Left ventricle myocardium inferior (tissue), 1 donor: Measurements from ENCODE around the gene TMEM238. TPM values are rescaled to one million over a fixed set of nuclear protein-coding genes. Genes with fewer than 3 reads are reported as not detected.

Experiments used
- DNase-seq: peaks from one replicate; pipeline ENCODE4 v3.0.0-alpha.2; 2020
- H3K27ac ChIP-seq: fragments of 200-600 bp; replicated peaks from 2 replicates; pipeline ENCODE4 v1.8.0; 2021
- H3K27me3 ChIP-seq: fragments of 200-600 bp; 2 replicates; pipeline ENCODE4 v1.8.0; 2021; ENCODE audit warnings: low read depth
- H3K36me3 ChIP-seq: fragments of 200-600 bp; 2 replicates; pipeline ENCODE4 v1.8.0; 2021
- H3K4me1 ChIP-seq: fragments of 200-600 bp; 2 replicates; pipeline ENCODE4 v1.8.0; 2021
- H3K4me3 ChIP-seq: fragments of 200-600 bp; 2 replicates; pipeline ENCODE4 v1.8.0; 2021; ENCODE audit warnings: mild to moderate bottlenecking, moderate library complexity
- H3K9me3 ChIP-seq: fragments of 200-600 bp; replicated peaks from 2 replicates; pipeline ENCODE4 v1.8.0; 2021
- intact Hi-C: fragments of 100-400 bp; cut with micrococcal nuclease; formaldehyde crosslinking; loops from one replicate; pipeline ENCODE4 v1.11.0; 2022
- total RNA-seq: library from RNA; stranded (reverse); fragmentation: NEBNext Ultra II Directional; extraction: Animal tissue kit (Norgen Biotek cat#: 25700); gene quantifications from one replicate; pipeline ENCODE4 v1.2.1, GENCODE V29; 2021
- TF ChIP-seq, protein P1 (sequence below): fragments of 200-600 bp; IDR thresholded peaks from 2 replicates; pipeline ENCODE4 v1.8.0; 2021; ENCODE audit warnings: antibody characterized with exemption, mild to moderate bottlenecking, borderline replicate concordance
- donor health status: DM: no; HTN: yes; CAD: no; lungs with severe emphysema.

The TMEM238 gene
- total RNA-seq, 1 donor from 2014 or later = 0.69 TPM

DNA sequence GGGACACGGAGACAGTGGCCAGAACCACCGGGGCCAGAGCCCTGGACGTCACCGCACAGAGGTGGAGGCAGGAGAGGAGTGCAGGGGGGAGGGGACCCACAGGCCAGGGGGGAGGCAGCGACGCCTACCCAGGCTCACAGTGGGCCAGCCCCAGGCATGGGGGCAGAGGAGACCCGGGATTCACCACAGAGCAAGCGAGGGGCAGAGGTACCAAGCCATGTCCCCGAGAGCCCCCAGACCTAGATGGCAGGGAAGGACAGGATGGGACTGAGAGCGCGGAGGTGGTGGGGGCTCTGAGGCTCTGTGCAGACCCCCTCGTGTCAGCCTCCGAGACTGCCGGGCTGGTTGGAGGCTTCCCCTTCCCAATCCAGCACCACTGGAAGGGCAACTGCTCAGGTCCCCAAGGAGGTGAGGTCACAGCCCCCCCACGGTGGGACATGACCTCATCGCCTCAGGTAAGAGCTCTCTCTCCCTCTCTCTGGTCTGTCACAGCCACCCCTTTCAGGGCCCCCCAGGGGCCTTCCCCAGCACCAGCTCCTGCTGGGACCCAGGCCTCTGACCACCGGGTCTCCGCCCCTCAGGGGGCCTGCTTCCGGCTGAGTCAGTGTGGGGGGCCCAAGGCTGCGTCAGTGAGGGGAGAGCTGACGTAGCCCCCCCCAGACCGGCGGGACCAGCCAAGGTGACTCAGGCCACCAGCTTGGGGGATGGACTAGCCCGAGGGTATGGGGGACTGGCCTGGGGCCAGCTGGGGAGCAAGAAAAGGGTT, 11.6 kb downstream of the TMEM238 start:
- Histone ChIP-seq H3K4me3 (no peak overlapping the region), H3K9me3 (no peaks in the 10 kb centered on the region), H3K27ac (no peak overlapping the region), H3K36me3 (no peaks in the 10 kb centered on the region), H3K4me1 (peaks cover 27% of the 10 kb centered on the region), H3K27me3 (peaks cover 92% of the 10 kb centered on the region)
- no peak for DNase-seq
- TF ChIP-seq, protein P1, sequence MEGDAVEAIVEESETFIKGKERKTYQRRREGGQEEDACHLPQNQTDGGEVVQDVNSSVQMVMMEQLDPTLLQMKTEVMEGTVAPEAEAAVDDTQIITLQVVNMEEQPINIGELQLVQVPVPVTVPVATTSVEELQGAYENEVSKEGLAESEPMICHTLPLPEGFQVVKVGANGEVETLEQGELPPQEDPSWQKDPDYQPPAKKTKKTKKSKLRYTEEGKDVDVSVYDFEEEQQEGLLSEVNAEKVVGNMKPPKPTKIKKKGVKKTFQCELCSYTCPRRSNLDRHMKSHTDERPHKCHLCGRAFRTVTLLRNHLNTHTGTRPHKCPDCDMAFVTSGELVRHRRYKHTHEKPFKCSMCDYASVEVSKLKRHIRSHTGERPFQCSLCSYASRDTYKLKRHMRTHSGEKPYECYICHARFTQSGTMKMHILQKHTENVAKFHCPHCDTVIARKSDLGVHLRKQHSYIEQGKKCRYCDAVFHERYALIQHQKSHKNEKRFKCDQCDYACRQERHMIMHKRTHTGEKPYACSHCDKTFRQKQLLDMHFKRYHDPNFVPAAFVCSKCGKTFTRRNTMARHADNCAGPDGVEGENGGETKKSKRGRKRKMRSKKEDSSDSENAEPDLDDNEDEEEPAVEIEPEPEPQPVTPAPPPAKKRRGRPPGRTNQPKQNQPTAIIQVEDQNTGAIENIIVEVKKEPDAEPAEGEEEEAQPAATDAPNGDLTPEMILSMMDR = no peak
- intact Hi-C loops = no loop called here

DNA sequence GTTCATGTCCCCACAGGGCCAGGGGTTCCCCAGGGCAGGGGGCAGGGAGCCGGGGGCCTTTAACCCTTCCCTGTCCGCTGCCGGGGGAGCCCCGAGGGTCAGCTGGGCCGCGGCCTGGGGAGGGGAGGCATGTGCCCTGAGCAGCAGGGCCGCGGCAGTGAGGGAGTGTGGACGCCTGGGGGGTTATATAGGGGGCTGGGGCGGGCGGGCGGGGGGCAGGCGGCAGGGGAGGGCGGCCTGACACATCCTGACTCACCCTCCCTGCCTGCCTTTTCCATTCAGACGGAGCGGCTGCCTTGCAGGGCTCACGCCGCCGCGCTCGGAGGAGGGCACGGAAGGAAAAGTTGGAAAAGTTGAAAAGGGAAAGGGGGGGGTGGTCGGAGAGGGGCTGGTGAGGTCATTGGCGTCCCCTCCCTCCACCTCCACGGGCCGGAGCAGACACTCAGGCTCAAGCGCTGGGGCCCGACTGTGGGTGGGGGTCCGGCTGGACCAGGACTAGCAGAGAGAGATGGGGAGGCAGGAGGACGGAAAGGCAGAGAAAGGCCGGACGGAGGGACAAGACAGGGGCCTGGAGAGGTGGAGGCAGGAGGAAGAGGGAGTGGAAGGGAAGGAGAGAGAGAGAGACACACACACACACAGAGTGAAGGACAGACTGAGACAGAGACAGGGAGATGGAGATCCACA, 13.6 kb downstream of the TMEM238 start, which contains the start of gene IL11:
IL11 (minus strand) TSS at position 159 of the 684 bp plus-strand sequence; CDS start at position 6, 153 bp downstream.
- TF ChIP-seq, protein P1 = no peak
- Histone ChIP-seq H3K27ac (no peak within 1 kb of the TSS), H3K9me3 (no peaks in the 10 kb centered on the region), H3K4me3 (peak within 1 kb of the TSS; percentile 48), H3K27me3 (peaks cover 94% of the 10 kb centered on the region), H3K4me1 (peaks cover 24% of the 10 kb centered on the region), H3K36me3 (no peaks in the 10 kb centered on the region)
- DNase-seq = no peak
- intact Hi-C loops = no loop called here

DNA sequence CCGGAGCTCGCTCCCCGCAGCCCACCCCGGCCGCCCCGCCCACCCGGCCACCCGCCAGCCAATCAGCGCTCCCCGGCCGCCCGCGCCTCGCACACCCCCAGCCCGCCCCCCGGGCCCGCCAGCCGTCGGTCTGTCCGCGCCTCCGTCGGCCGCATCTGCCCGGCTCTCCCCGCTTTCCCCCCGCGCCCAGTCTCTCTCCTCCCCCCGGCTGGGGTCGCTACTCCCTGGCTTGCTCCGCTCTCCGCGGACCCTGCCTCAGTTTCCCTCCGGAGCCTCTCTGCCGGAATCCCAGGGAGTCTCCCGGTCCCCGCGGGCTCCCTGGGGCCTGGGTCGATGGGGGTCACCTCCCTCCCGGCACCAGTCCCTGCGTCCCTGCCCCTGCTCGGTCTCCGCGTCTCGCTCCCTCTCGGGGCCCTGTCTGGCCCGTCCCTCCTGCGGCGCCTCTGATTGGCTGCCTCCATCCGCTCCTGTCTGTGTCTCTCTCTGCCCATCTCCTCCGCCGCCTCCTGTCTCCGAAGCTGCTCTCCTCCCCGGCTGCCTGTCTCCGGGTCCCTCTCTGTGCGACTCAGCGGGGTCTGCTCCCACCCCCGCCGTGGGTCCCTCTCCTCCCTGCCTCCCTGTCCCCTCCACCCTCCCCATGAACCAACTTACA, 14.3 kb downstream of the TMEM238 start:
- intact Hi-C loops = no loop called here

DNA sequence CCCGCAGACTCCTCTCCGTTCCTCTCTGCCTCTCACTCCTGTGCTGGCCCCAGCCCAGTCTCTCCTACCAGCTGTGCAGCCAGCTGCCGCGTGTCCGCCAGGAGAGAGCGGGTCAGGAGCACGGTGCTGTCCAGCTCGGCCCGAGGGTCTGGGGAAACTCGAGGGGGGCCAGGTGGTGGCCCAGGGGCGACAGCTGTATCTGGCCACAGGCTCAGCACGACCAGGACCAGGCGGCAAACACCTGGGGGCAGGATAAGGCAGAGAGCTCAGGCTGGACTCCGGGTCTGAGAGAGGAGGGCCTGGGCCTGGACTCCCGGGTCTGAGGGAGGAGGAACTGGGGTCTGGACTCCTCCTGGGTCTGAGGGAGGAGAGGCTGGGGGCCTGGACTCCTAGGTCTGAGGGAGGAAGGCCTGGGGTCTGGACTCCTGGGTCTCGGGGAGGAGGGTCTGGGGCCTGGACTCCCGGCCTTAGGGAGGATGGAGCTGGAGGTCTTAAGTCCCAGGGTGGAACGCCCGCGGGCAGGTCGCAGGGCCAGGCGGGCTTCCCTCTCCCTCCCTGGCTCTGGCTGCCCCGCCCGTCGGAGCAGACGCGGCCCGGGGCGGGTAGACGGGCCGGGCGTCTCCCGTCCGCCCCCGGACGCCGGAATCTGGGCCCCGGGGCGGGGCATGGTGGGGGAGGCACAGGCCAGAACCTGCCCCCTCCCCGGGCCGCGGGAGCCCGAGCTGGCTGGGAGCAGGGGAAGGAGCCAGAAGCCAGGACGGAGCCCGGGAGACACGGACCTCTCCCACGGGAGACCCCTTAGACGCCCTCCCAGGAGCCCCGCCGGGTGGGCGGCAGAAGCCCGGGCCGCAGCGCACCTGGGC, 15.2 kb downstream of the TMEM238 start:
- TF ChIP-seq, protein P1 = no peak
- peak overlapping the region; percentile 45 for H3K4me3 ChIP-seq
- DNase-seq = no peak

More for the DNA sequence above, 14.3 kb downstream of the TMEM238 start:
- Histone ChIP-seq H3K9me3 (no peaks in the 10 kb centered on the region), H3K4me1 (peaks cover 24% of the 10 kb centered on the region), H3K4me3 (peak overlapping the region; percentile 48), H3K36me3 (no peaks in the 10 kb centered on the region), H3K27ac (no peak overlapping the region), H3K27me3 (peaks cover 97% of the 10 kb centered on the region)
- TF ChIP-seq, protein P1 = no peak
- DNase-seq = no peak

DNA sequence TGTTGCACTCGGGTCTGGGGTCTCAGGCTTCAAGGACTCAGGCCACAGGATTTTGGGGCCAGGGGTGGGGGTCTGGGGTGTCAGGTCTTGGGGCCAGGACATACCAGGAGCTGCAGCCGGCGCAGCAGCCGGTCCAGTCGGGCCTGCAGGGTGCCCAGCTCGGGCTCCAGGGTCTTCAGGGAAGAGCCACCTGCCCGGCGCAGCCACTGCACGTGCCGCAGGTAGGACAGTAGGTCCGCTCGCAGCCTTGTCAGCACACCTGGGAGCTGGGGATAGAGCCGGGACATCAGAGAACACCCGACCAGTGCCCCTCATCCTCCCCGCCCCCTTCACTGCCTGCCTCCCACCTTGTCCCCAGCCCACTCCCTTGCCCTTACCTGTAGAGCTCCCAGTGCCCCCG, 16.0 kb downstream of the TMEM238 start:
- TF ChIP-seq, protein P1 = no peak
- peaks cover 17% of the 10 kb centered on the region for H3K4me1 ChIP-seq
- no peaks in the 10 kb centered on the region for H3K9me3 ChIP-seq
- H3K27ac ChIP-seq = no peak overlapping the region
- no peaks in the 10 kb centered on the region for H3K36me3 ChIP-seq
- peaks cover 89% of the 10 kb centered on the region for H3K27me3 ChIP-seq
- no peak for DNase-seq
- H3K4me3 ChIP-seq = no peak overlapping the region
- intact Hi-C loops = no loop called here

More for the DNA sequence above, 15.2 kb downstream of the TMEM238 start:
- intact Hi-C loops = no loop called here
- Histone ChIP-seq H3K9me3 (no peaks in the 10 kb centered on the region), H3K36me3 (no peaks in the 10 kb centered on the region), H3K27ac (no peak overlapping the region), H3K27me3 (peaks cover 94% of the 10 kb centered on the region), H3K4me1 (peaks cover 17% of the 10 kb centered on the region)
